TTC549 (cell line): ENCODE measurements around the gene AP1AR.

Experiments
- FAIRE-seq: peaks from 2 replicates; lab custom pipeline; 2012; peaks lifted over from hg19 to GRCh38; lab: Jason Lieb, UNC

AP1AR gene

DNA sequence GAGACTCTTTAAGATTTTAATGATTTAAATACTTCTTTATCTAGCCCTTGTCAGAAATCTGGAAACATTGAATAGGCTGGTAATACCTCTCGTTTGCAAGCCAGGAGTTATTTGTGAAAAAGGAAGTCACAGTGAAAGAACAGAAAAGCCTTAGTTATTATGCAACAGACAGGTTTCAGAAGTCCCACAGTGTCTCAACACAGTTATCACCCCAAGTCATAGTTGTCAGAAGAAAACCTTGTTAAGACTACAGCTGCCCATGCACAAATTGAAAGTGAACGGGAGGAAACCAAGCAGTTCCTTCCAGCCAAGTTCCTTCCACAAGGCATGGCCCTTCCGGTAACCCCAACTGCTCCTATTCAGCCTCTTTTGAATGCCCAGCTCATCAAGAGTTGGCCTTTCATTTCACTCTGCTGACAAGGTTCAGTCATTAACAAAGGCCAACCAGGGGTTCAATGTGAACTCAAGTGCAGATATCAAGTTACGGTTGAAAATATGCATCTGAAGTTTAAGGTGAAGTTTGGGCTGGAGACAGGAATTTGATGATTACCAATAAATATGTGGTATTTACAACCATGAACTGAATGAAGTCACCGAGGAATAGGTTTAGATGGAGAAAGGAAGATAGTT, 81.1 kb downstream of the AP1AR start:
- no peak for FAIRE-seq

DNA sequence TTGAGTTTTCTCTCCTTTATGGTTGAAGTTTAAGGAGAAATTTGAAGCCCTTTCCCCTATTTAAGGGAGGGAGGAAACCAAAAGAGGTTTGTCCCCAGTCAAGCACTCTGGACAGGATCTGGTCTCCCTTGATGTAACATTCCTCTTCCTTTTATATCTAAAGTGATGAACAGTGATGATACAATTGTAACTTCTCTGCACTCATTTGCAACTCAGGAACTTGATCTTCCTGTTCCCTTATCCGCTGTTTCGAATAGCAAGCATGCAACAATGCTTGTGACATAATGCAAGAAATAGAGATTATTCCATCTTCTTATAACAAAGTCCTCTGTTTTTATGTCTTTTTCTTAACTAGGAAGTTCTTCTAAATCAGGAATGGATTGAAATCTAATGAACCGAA, 83.9 kb downstream of the AP1AR start:
- no peak for FAIRE-seq

- no peak for FAIRE-seq
Measured at GRCh38 chr4:112316360-112316759, 84.8 kb downstream of the AP1AR start.

GRCh38 chr4:112318239-112319142, 86.9 kb downstream of the AP1AR start:
- FAIRE-seq: no peak
